ENCODE results near the gene HNRNPA1. TPM values are rescaled to one million over a fixed set of nuclear protein-coding genes. Genes with fewer than 3 reads are reported as not detected.

Gene HNRNPA1
- total and polyA plus RNA-seq, 9 of the 15 experiments (the other 6 are each of a cell fraction or from before 2014, with no cell fraction given) = 1,166 to 2,703 (median 1,815) TPM

GRCh38 chr12:54300732-54301427 is 20.4 kb downstream of the HNRNPA1 start, which contains the start of gene NFE2 (continued):
- TF ChIP-seq, protein P1, sequence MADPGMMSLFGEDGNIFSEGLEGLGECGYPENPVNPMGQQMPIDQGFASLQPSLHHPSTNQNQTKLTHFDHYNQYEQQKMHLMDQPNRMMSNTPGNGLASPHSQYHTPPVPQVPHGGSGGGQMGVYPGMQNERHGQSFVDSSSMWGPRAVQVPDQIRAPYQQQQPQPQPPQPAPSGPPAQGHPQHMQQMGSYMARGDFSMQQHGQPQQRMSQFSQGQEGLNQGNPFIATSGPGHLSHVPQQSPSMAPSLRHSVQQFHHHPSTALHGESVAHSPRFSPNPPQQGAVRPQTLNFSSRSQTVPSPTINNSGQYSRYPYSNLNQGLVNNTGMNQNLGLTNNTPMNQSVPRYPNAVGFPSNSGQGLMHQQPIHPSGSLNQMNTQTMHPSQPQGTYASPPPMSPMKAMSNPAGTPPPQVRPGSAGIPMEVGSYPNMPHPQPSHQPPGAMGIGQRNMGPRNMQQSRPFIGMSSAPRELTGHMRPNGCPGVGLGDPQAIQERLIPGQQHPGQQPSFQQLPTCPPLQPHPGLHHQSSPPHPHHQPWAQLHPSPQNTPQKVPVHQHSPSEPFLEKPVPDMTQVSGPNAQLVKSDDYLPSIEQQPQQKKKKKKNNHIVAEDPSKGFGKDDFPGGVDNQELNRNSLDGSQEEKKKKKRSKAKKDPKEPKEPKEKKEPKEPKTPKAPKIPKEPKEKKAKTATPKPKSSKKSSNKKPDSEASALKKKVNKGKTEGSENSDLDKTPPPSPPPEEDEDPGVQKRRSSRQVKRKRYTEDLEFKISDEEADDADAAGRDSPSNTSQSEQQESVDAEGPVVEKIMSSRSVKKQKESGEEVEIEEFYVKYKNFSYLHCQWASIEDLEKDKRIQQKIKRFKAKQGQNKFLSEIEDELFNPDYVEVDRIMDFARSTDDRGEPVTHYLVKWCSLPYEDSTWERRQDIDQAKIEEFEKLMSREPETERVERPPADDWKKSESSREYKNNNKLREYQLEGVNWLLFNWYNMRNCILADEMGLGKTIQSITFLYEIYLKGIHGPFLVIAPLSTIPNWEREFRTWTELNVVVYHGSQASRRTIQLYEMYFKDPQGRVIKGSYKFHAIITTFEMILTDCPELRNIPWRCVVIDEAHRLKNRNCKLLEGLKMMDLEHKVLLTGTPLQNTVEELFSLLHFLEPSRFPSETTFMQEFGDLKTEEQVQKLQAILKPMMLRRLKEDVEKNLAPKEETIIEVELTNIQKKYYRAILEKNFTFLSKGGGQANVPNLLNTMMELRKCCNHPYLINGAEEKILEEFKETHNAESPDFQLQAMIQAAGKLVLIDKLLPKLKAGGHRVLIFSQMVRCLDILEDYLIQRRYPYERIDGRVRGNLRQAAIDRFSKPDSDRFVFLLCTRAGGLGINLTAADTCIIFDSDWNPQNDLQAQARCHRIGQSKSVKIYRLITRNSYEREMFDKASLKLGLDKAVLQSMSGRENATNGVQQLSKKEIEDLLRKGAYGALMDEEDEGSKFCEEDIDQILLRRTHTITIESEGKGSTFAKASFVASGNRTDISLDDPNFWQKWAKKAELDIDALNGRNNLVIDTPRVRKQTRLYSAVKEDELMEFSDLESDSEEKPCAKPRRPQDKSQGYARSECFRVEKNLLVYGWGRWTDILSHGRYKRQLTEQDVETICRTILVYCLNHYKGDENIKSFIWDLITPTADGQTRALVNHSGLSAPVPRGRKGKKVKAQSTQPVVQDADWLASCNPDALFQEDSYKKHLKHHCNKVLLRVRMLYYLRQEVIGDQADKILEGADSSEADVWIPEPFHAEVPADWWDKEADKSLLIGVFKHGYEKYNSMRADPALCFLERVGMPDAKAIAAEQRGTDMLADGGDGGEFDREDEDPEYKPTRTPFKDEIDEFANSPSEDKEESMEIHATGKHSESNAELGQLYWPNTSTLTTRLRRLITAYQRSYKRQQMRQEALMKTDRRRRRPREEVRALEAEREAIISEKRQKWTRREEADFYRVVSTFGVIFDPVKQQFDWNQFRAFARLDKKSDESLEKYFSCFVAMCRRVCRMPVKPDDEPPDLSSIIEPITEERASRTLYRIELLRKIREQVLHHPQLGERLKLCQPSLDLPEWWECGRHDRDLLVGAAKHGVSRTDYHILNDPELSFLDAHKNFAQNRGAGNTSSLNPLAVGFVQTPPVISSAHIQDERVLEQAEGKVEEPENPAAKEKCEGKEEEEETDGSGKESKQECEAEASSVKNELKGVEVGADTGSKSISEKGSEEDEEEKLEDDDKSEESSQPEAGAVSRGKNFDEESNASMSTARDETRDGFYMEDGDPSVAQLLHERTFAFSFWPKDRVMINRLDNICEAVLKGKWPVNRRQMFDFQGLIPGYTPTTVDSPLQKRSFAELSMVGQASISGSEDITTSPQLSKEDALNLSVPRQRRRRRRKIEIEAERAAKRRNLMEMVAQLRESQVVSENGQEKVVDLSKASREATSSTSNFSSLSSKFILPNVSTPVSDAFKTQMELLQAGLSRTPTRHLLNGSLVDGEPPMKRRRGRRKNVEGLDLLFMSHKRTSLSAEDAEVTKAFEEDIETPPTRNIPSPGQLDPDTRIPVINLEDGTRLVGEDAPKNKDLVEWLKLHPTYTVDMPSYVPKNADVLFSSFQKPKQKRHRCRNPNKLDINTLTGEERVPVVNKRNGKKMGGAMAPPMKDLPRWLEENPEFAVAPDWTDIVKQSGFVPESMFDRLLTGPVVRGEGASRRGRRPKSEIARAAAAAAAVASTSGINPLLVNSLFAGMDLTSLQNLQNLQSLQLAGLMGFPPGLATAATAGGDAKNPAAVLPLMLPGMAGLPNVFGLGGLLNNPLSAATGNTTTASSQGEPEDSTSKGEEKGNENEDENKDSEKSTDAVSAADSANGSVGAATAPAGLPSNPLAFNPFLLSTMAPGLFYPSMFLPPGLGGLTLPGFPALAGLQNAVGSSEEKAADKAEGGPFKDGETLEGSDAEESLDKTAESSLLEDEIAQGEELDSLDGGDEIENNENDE (IDR thresholded peaks at IDR 0.05; ENCODE audit: low read depth, low read length) = no peak
- TF ChIP-seq ZNF431 (CRISPR knock-in tag; IDR thresholded peaks at IDR 0.05) (no peak), XRCC5 (IDR thresholded peaks at IDR 0.05; ENCODE audit: low read depth, low read length) (no peak; the same call in none of the 2 replicates), KLF10 (CRISPR knock-in tag; IDR thresholded peaks at IDR 0.05) (no peak), CCNT2 (IDR thresholded peaks at IDR 0.05; ENCODE audit: borderline replicate concordance, extremely low read depth, insufficient read length, low read depth, low read length) (peak; percentile 50), JUND (IDR thresholded peaks at IDR 0.05; ENCODE audit: borderline replicate concordance, low read depth, low read length) (peak; percentile 41; the same call in 1 of the 2 replicates), JUND (tag; IDR thresholded peaks at IDR 0.05; ENCODE audit: borderline replicate concordance, low read depth, low read length) (no peak; the same call in 2 of the 3 replicates), BCOR (IDR thresholded peaks at IDR 0.05) (peak; percentile 74; the same call in 1 of the 2 replicates), RCOR1 (IDR thresholded peaks at IDR 0.05; ENCODE audit: borderline replicate concordance in 1 of 2, low read depth in 2 of 2, low read length in 2 of 2) (peak in 1 of 2 experiments; percentile 6; a peak in 1 of 4 replicates), FOXP4 (CRISPR knock-in tag; IDR thresholded peaks at IDR 0.05; ENCODE audit: borderline replicate concordance) (no peak), TBP (optimal IDR thresholded peaks at IDR 0.05; ENCODE audit: low read depth, low read length) (peak; percentile 81), SMARCC2 (IDR thresholded peaks at IDR 0.05; ENCODE audit: low read depth) (no peak)

Data from K562 (cell line).